Measurements from ENCODE around the gene TMOD4.

Gene TMOD4

DNA sequence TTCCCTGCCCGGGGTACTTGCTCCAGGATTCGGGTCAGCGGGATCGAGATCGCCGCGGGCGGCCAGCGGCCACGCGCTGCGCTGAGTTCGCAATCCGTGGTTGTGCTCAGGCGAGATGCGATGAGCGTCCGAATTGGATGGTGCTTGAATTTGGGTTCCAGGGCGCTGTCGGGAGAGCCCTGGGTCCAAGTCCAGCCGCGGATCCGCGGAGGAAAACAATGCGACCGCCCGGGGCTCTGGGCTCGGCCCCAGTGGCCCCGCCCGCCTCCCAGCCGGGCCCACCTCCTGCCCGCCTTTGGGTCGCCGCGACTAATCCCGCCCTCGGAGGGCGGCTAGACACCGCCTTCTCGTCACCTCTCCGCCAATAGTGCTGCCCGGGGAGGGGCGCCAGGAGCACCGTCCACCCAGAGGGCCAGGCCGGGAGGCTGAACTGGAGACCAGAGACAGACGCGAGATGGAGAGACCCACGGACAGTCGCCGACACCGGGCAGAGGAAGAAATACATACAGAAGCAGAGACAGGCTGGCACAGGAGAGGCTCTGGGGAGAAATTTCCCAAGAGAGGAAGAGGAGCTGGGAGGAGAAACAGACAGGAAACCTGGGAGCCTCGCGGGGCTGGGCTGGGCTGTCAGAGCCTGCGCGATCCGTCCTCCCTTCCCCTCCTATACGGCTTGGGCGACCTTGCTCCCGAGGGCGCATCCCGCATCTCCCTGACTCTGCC, 29.2 kb downstream of the TMOD4 start, which contains the start of gene SEMA6C:
TSS of gene SEMA6C (minus strand) at position 220 of the 720 bp plus-strand sequence. CDS start 4,010 bp downstream, outside the sequence.
- peak; percentile 85 for DNase-seq (ENCODE audit: low read depth)
- peak within 1 kb of the TSS; percentile 55 for H3K4me3 ChIP-seq (ENCODE audit: low read depth, low read length)
- TF ChIP-seq, protein P1, sequence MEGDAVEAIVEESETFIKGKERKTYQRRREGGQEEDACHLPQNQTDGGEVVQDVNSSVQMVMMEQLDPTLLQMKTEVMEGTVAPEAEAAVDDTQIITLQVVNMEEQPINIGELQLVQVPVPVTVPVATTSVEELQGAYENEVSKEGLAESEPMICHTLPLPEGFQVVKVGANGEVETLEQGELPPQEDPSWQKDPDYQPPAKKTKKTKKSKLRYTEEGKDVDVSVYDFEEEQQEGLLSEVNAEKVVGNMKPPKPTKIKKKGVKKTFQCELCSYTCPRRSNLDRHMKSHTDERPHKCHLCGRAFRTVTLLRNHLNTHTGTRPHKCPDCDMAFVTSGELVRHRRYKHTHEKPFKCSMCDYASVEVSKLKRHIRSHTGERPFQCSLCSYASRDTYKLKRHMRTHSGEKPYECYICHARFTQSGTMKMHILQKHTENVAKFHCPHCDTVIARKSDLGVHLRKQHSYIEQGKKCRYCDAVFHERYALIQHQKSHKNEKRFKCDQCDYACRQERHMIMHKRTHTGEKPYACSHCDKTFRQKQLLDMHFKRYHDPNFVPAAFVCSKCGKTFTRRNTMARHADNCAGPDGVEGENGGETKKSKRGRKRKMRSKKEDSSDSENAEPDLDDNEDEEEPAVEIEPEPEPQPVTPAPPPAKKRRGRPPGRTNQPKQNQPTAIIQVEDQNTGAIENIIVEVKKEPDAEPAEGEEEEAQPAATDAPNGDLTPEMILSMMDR (IDR thresholded peaks at IDR 0.05; ENCODE audit: insufficient read depth, low read depth, low read length, missing control alignments), result no peak

DNA sequence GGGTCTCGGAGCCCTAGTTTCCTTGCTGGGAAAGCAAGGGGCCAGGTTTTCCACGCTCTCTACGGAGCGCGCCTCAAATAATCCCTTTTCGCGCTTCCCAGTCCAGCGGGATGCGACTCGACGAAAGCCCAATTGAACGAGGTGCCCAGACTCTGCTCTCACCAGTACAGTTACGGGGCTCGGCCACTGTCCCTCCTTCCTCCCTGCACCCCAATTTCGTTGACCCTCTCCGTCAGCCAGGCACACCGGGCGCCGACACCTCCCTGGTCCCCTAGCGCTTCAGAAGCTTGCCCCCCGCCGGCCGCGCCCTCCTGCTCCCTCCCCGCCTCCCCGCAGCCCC, 29.7 kb downstream of the TMOD4 start:
- no peak for DNase-seq (ENCODE audit: low read depth)
- H3K4me3 ChIP-seq (ENCODE audit: low read depth, low read length), result peak overlapping the region; percentile 55
- TF ChIP-seq, protein P1 (IDR thresholded peaks at IDR 0.05; ENCODE audit: insufficient read depth, low read depth, low read length, missing control alignments), result no peak

DNA sequence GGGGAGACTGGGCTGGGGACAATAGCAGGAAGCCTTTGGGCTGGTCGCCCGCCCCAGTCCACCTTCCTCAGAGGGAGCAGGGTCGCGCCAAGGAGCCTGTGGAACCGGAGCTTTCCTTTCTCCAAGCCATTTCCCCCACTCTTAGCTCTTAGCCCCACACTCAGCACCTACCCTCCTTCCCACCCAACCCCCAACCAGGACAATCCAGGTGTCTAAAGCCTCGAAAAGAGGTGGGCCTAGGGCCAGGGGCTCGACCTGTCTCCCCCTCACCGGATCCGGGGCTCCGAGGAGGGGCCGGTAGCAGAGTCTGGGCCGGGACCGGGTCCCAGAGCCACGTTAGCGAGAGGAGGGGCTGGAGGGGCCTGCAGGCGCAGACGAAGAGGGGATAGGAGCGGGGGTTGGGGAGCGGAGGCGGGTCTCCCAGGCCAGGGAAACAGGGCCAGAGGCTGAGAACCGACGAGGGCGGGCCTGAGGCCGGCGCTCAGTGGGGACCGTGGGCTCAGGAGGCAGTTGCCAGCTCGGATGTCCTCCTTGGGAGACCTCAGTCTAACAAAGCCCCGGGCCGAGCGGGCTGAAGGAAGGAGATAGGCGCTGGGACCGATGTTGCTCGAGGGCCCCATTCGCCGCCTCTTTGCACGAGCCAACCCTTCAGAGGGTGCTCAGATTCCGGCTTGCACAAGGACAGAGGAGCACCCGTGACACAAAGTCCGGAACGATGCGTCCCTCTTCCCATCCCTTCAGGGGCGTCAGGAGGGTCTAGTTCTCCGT, 30.3 kb downstream of the TMOD4 start:
- no peak for DNase-seq (ENCODE audit: low read depth)
- TF ChIP-seq, protein P1 (IDR thresholded peaks at IDR 0.05; ENCODE audit: insufficient read depth, low read depth, low read length, missing control alignments), result no peak
- peak overlapping the region; percentile 55; the same call in 1 of the 2 replicates for H3K4me3 ChIP-seq (ENCODE audit: low read depth, low read length)

DNA sequence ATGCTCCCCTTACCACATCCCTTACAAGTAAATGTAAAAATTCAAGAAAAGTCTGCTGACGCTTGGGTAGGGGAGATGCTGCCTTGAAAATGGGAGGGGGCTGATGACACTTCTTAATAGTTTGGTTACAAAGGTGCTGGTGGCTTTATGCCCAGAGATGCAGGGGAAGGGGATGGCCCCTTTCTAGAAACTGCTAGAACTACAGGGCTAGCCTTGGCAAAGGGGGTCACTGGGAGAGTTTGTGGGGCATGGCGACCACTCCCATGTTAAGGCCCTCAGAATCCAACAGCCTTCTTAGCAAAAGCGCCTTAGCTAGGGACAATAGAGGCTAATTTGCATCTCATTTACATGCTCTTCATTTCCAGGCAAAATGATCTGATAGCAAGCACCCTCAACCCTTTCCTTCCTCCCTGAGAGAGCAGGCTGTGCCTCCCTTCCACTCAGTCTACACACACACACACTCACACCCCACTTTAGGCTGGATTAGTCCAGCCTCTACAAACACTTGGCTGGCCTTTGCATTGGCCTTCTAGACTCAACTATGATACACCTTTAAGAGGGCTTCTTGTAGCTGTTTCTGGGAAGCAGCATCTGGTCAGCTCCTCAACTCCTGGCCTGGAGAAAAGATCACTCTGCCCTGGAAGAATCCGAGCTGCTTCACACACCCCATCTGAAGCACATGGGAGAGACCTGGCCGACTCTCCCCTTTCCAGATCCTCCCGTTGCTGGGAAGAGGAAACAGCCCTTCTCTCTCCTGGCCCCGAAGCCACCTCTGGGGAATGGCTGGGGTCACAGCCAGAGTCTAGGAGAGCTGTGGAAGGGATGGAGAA, 31.1 kb downstream of the TMOD4 start:
- TF ChIP-seq, protein P1 (IDR thresholded peaks at IDR 0.05; ENCODE audit: insufficient read depth, low read depth, low read length, missing control alignments), result no peak
- H3K4me3 ChIP-seq (ENCODE audit: low read depth, low read length), result no peak overlapping the region
- no peak for DNase-seq (ENCODE audit: low read depth)

DNA sequence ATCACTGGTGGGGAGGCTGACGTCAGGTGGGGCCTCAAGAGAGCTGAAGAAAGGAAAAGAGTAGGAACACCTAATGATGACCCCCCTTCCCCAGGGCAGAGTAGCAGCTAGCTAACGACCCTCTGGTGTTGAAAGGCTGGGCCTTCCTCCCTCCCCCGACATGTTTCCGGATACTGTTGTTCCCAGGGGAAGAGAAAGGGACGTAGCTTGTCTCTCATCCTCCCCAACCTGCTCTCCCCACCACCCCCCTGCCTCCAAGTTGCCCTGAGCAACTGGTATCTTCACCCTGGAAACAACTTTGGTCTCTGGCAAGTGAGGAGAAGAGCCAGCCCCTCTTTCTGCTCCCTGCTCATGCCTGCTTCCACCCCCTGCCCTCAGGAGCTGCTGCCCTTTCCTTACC, 31.8 kb downstream of the TMOD4 start:
- no peak overlapping the region for H3K4me3 ChIP-seq (ENCODE audit: low read depth, low read length)
- TF ChIP-seq, protein P1 (IDR thresholded peaks at IDR 0.05; ENCODE audit: insufficient read depth, low read depth, low read length, missing control alignments), result no peak
- no peak for DNase-seq (ENCODE audit: low read depth)

DNA sequence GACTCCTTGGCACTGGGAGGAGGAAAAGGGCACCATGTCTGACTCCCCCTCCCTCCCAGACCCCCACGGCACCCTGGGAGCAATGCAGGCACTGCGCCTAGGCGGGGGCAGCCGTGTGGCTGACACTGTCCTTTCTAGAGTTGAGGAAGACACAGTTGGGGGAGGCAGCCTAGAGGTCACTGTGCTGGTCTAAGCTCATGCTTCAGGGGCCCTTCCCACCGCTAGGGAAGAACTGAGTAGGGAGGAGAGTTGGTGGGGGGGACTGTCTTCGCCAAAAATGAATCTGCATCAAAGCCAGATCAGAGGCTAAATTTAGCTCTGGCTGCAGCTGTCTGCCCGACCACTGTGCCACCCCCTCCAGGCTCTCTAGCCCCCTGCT, 32.7 kb downstream of the TMOD4 start:
- H3K4me3 ChIP-seq (ENCODE audit: low read depth, low read length), result no peak overlapping the region
- TF ChIP-seq, protein P1 (IDR thresholded peaks at IDR 0.05; ENCODE audit: insufficient read depth, low read depth, low read length, missing control alignments), result no peak
- DNase-seq (ENCODE audit: low read depth), result no peak

Measured in GM12865 (cell line).